MCF 10A (cell line): Measurements from ENCODE around the gene MS4A15. TPM values are rescaled to one million over a fixed set of nuclear protein-coding genes. Genes with fewer than 3 reads are reported as not detected.
A peak's percentile ranks its signal among the peaks of the same experiment; 100 is the strongest.
"Not testable (repeated sequence)": the region's sequence is repeated elsewhere in the genome, so short reads cannot be mapped to it uniquely, and the experiment has no call there.

Experiments
- Bru-seq: library from RNA; stranded (reverse); fragments of 400-500 nt; gene quantifications from one replicate; lab custom pipeline; 2021; lab: Mats Ljungman, UMichigan
- BruChase-seq, 2 experiments: library from RNA; stranded (reverse); fragments of 400-500 nt; gene quantifications; one replicate each; lab custom pipeline; 2021; lab: Mats Ljungman, UMichigan
- BruUV-seq: library from RNA; stranded (reverse); fragments of 400-500 nt; replicated peaks from 2 replicates; lab custom pipeline; 2021; lab: Mats Ljungman, UMichigan
- CTCF ChIA-PET: fragments of 300-600 bp; sonication (Branson Sonifier 250); formaldehyde crosslinking; extraction: SDS; loops from one replicate; lab custom pipeline; 2021; ENCODE audit warnings: antibody characterized with exemption, inconsistent platforms; lab: Yijun Ruan, JAX
- POLR2A ChIA-PET: fragments of 300-600, 350-650 bp; sonication (Branson Sonifier 250); formaldehyde crosslinking; extraction: SDS; loops from one replicate; lab custom pipeline; 2020; ENCODE audit warnings: antibody characterized with exemption, inconsistent platforms; lab: Yijun Ruan, JAX
- DNase-seq: peaks from one replicate; pipeline ENCODE4 v3.0.0-alpha.2; 2018; ENCODE audit not compliant: unreplicated experiment
- H3K27ac Mint-ChIP-seq: one replicate; pipeline ENCODE4 v1.8.0; 2022; ENCODE audit warnings: mild to moderate bottlenecking, low read depth, mixed read lengths; ENCODE audit not compliant: unreplicated experiment
- H3K27me3 Mint-ChIP-seq: one replicate; pipeline ENCODE4 v1.8.0; 2022; ENCODE audit warnings: mixed read lengths; ENCODE audit not compliant: insufficient read depth, unreplicated experiment
- H3K36me3 Mint-ChIP-seq: one replicate; pipeline ENCODE4 v1.8.0; 2022; ENCODE audit warnings: mild to moderate bottlenecking, moderate library complexity, mixed read lengths; ENCODE audit not compliant: insufficient read depth, unreplicated experiment
- H3K4me1 Mint-ChIP-seq: one replicate; pipeline ENCODE4 v1.8.0; 2022; ENCODE audit warnings: mixed read lengths; ENCODE audit not compliant: insufficient read depth, unreplicated experiment
- H3K4me3 Mint-ChIP-seq: one replicate; pipeline ENCODE4 v1.8.0; 2022; ENCODE audit warnings: mild to moderate bottlenecking, moderate library complexity, mixed read lengths; ENCODE audit not compliant: unreplicated experiment
- H3K9me3 Mint-ChIP-seq: one replicate; pipeline ENCODE4 v1.8.0; 2022; ENCODE audit warnings: mixed read lengths; ENCODE audit not compliant: unreplicated experiment
- CTCF ChIP-seq: fragments of 200-600 bp; IDR thresholded peaks from one replicate; pipeline ENCODE4 v1.8.0; 2022; ENCODE audit warnings: antibody characterized with exemption, mild to moderate bottlenecking; ENCODE audit not compliant: unreplicated experiment
- intact Hi-C: fragments of 100-400 bp; cut with micrococcal nuclease; formaldehyde crosslinking; loops from 2 replicates; pipeline ENCODE4 v1.14.1; 2022
- long read RNA-seq: library from polyadenylated mRNA; stranded (forward); transcript quantifications from one replicate; pipeline ENCODE4 v2.0.0, GENCODE V29; 2022
- total RNA-seq: library from RNA; stranded (reverse); gene quantifications from 2 replicates; pipeline ENCODE4 v1.2.3, GENCODE V29; 2022

MS4A15 gene, protein sequence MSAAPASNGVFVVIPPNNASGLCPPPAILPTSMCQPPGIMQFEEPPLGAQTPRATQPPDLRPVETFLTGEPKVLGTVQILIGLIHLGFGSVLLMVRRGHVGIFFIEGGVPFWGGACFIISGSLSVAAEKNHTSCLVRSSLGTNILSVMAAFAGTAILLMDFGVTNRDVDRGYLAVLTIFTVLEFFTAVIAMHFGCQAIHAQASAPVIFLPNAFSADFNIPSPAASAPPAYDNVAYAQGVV
- total RNA-seq (not detected in 2 replicates), Bru-seq, nascent RNA (not detected), BruChase-seq, experiment 1, labeled RNA remaining after a 6-hour chase (not detected), BruChase-seq, experiment 2, labeled RNA remaining after a 2-hour chase (not detected)
- long read RNA-seq: 0 reads

- ChIA-PET CTCF (interaction anchor here (0.5 to 1.6 kb wide), 9 partner anchors 8 to 1231 kb away, joined by 3 to 6 read pairs (median 3); no protein-coding TSS in a partner anchor), POLR2A (no interaction called here)
- H3K4me1 Mint-ChIP-seq: no peaks in the 10 kb centered on the region
- BruUV-seq: no TSS peak
- H3K36me3 Mint-ChIP-seq: no peaks in the 10 kb centered on the region
- no peaks in the 10 kb centered on the region for H3K9me3 Mint-ChIP-seq
- H3K27me3 Mint-ChIP-seq: peaks cover 53% of the 10 kb centered on the region
- intact Hi-C loops: loop anchor here (1.0 to 2.0 kb wide), 2 partner anchors 394 to 491 kb away; no protein-coding TSS in a partner anchor
- H3K4me3 Mint-ChIP-seq: no peak within 1 kb of the TSS
- peak; percentile 52 for DNase-seq
- TF ChIP-seq CTCF: peak; percentile 36
- H3K27ac Mint-ChIP-seq: no peak within 1 kb of the TSS
These were observed at the start of gene MS4A15 for GRCh38 chr11:60756307-60757032. MS4A15 (plus strand) TSS chr11:60756867; CDS start chr11:60763734, 6,867 bp downstream.

GRCh38 chr11:60706931-60707330, 49.7 kb upstream of the MS4A15 start:
- no TSS peak for BruUV-seq
- H3K9me3 Mint-ChIP-seq: no peaks in the 10 kb centered on the region
- intact Hi-C loops: no loop called here
- no peak for TF ChIP-seq CTCF
- H3K27me3 Mint-ChIP-seq: no peaks in the 10 kb centered on the region
- no peak overlapping the region for H3K4me3 Mint-ChIP-seq
- no peaks in the 10 kb centered on the region for H3K4me1 Mint-ChIP-seq
- ChIA-PET CTCF (interaction anchor here (0.6 kb wide), 1 partner anchor 1042 kb away, joined by 3 read pairs; no protein-coding TSS in a partner anchor), POLR2A (interaction anchor here (0.7 kb wide), 1 partner anchor 13 kb away, joined by 3 read pairs; no protein-coding TSS in a partner anchor)
- no peak for DNase-seq
- H3K36me3 Mint-ChIP-seq: no peaks in the 10 kb centered on the region
- H3K27ac Mint-ChIP-seq: no peak overlapping the region

DNA sequence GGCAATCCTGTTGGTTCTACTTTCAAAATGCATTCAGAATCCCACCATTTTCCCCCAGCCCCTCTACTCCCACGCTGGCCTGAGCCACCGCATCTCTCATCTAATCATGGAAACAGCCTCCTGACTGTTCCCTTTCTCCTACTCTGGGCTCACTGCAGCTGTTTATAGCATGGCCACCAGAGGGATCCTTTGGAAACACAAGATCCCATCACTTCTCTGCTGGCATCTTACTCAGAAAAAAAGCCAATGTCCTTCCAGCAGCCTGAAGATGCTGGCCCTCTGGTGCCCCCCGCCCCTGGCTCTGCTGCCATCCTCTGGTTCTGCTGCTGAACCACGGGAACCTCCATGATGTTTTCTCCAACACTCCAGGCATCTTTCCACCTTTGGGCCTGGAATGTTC, 46.2 kb upstream of the MS4A15 start:
- ChIA-PET CTCF (no interaction called here), POLR2A (no interaction called here)
- H3K27me3 Mint-ChIP-seq: peaks cover 10% of the 10 kb centered on the region
- H3K4me1 Mint-ChIP-seq: no peaks in the 10 kb centered on the region
- intact Hi-C loops: no loop called here
- DNase-seq: peak; percentile 6
- no peak overlapping the region for H3K27ac Mint-ChIP-seq
- no peaks in the 10 kb centered on the region for H3K36me3 Mint-ChIP-seq
- BruUV-seq: no TSS peak
- H3K9me3 Mint-ChIP-seq: no peaks in the 10 kb centered on the region
- H3K4me3 Mint-ChIP-seq: no peak overlapping the region
- TF ChIP-seq CTCF: no peak

GRCh38 chr11:60711276-60711675, 45.4 kb upstream of the MS4A15 start:
- H3K27me3 Mint-ChIP-seq: peaks cover 10% of the 10 kb centered on the region
- no peak overlapping the region for H3K4me3 Mint-ChIP-seq
- H3K9me3 Mint-ChIP-seq: no peaks in the 10 kb centered on the region
- ChIA-PET POLR2A (no interaction called here), CTCF (no interaction called here)
- intact Hi-C loops: no loop called here
- no peaks in the 10 kb centered on the region for H3K4me1 Mint-ChIP-seq
- H3K36me3 Mint-ChIP-seq: no peaks in the 10 kb centered on the region
- no peak for TF ChIP-seq CTCF
- DNase-seq: no peak
- no peak overlapping the region for H3K27ac Mint-ChIP-seq
- BruUV-seq: no TSS peak

DNA sequence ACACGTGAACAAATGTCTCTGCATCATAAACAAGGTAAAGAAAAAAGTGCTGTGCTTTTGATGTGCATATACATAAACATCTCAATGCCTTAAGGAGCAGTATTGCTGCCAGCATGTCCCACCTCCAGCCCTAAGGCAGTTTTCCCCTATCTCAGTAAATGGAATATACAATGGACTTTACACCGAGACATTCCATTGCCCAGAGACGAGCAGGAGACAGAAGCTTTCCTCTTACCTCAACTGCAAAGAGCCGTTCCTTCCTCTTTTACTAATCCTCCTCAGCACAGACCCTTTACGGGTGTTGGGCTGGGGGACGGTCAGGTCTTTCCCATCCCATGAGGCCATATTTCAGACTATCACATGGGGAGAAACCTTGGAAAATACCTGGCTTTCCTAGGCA, 43.2 kb upstream of the MS4A15 start:
- H3K4me1 Mint-ChIP-seq: not testable (repeated sequence)

More for the DNA sequence above, 43.2 kb upstream of the MS4A15 start:
- BruUV-seq, H3K36me3 Mint-ChIP-seq, CTCF ChIA-PET, H3K4me3 Mint-ChIP-seq, H3K27ac Mint-ChIP-seq, H3K9me3 Mint-ChIP-seq, POLR2A ChIA-PET, intact Hi-C loops, DNase-seq: not testable (repeated sequence)
- H3K27me3 Mint-ChIP-seq: peaks cover 10% of the 10 kb centered on the region
